ENCODE data around the gene KCNC4.

DNA sequence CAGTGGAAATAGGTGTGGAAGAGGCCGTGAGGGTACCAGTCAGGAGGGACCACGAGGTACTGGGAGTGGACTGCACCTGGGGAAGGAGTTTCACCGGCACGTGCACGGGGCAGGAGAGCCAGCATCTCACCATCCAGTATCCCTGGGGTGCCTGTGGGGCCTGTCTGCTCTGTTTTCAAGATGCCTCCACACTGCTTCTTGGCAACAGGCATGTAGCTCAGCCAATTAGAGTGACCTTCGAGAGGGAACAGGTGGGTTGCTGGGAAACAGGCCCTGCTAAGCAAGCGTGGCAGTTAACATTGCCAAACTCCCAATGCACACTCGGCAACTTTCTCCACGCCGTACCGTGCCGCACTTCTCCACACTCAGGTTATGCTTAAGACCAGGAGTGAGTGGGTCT, 17.7 kb downstream of the KCNC4 start:
- TF ChIP-seq POLR2AphosphoS5 (IDR thresholded peaks at IDR 0.05) (no peak), POLR2A (IDR thresholded peaks at IDR 0.05) (no peak)
- TF ChIP-seq, protein P1, sequence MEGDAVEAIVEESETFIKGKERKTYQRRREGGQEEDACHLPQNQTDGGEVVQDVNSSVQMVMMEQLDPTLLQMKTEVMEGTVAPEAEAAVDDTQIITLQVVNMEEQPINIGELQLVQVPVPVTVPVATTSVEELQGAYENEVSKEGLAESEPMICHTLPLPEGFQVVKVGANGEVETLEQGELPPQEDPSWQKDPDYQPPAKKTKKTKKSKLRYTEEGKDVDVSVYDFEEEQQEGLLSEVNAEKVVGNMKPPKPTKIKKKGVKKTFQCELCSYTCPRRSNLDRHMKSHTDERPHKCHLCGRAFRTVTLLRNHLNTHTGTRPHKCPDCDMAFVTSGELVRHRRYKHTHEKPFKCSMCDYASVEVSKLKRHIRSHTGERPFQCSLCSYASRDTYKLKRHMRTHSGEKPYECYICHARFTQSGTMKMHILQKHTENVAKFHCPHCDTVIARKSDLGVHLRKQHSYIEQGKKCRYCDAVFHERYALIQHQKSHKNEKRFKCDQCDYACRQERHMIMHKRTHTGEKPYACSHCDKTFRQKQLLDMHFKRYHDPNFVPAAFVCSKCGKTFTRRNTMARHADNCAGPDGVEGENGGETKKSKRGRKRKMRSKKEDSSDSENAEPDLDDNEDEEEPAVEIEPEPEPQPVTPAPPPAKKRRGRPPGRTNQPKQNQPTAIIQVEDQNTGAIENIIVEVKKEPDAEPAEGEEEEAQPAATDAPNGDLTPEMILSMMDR (IDR thresholded peaks at IDR 0.05), result no peak
